NOMO-1 (cell line): ENCODE results near the gene RNU1-2.
"Not testable (repeated sequence)": the region's sequence is repeated elsewhere in the genome, so short reads cannot be mapped to it uniquely, and the experiment has no call there.

Source experiments
- DNase-seq, 2 experiments: peaks; one replicate each; lab custom pipeline; 2025; ENCODE audit not compliant: unreplicated experiment in 2 of 2; lab: John Stamatoyannopoulos, UW

The RNU1-2 gene

GRCh38 chr1:16906873-16907272, 11.1 kb downstream of the RNU1-2 start:
- DNase-seq = no peak

GRCh38 chr1:16907870-16908758, 12.3 kb downstream of the RNU1-2 start:
- DNase-seq = no peak

- not testable (repeated sequence) for DNase-seq
Observed at GRCh38 chr1:16911851-16912721, 16.3 kb downstream of the RNU1-2 start.

- not testable (repeated sequence) for DNase-seq
Observed at GRCh38 chr1:16912742-16913141, 17.0 kb downstream of the RNU1-2 start.

GRCh38 chr1:16913181-16913832, 17.5 kb downstream of the RNU1-2 start:
- DNase-seq = no peak

GRCh38 chr1:16913833-16914662, 18.3 kb downstream of the RNU1-2 start:
- DNase-seq = peak; percentile 85 to 95

GRCh38 chr1:16914928-16915626, 19.3 kb downstream of the RNU1-2 start:
- DNase-seq = not testable (repeated sequence)

GRCh38 chr1:16915627-16915973, 19.8 kb downstream of the RNU1-2 start:
- no peak for DNase-seq

GRCh38 chr1:16916036-16916880, 20.5 kb downstream of the RNU1-2 start:
- not testable (repeated sequence) for DNase-seq

GRCh38 chr1:16918371-16918770, 22.6 kb downstream of the RNU1-2 start:
- DNase-seq = no peak

GRCh38 chr1:16918936-16919665, 23.3 kb downstream of the RNU1-2 start:
- DNase-seq = not testable (repeated sequence)

GRCh38 chr1:16920951-16921350, 25.2 kb downstream of the RNU1-2 start:
- no peak for DNase-seq

- no peak for DNase-seq
Observed at GRCh38 chr1:16921391-16922185, 25.8 kb downstream of the RNU1-2 start, which contains the start of gene CROCC. Gene CROCC, plus strand, starts transcription at chr1:16921931. Its CDS starts 88 bp downstream, at chr1:16922019.

- DNase-seq = no peak
Observed at GRCh38 chr1:16922466-16922865, 26.7 kb downstream of the RNU1-2 start.

- DNase-seq = no peak
Observed at GRCh38 chr1:16922885-16923431, 27.2 kb downstream of the RNU1-2 start.

GRCh38 chr1:16924216-16924918, 28.6 kb downstream of the RNU1-2 start:
- DNase-seq = no peak
